GM18858 (cell line): Measurements from ENCODE around the gene OR52B4.
"Not testable (repeated sequence)": the region's sequence is repeated elsewhere in the genome, so short reads cannot be mapped to it uniquely, and the experiment has no call there.

Experiments used
- ATAC-seq: cut with Tn5 transposase; IDR thresholded peaks from one replicate; pipeline ENCODE4 v1.9.1; 2021; ENCODE audit not compliant: unreplicated experiment

Gene OR52B4

DNA sequence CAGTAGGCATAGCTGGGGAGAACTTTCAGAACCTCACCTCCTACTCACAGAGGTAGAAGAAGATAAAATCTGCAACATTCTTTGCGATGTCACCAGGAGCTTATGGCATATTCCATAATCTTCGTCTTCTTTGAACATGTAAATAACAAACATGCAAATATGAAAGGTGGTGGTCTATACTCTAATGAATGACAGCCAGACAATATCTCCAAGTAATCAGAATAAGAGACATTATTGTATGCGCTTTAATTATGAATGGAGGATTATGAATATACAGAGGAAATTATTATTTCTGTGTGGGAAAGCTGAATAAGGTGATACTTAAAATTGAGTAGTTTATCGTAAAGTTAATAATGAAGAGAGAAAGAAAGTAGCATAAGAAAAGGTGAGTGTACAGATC, at the start of gene OR52B4:
TSS of gene OR52B4 (minus strand) at position 101 of the 400 bp plus-strand sequence. CDS start at position 10, 91 bp downstream.
- ATAC-seq = no peak

DNA sequence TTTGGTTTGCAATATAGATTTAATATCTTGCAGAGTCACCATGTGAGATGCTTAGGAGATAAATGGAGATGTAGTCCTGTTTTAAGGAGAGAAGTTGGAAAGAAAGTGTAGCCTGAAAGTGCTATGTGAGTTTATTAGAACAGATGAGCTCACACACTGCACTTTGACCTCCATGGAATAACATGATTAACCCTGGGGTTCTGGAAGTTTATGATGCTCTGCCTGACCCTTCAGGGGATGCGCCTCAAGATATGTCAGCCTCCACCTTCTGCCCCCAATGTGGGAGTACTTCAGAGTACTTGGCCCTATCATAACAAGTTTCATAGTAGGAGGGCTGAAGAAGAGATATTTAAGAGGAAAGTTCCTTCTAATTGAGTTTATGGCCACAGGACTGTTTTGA, 48.6 kb upstream of the OR52B4 start:
- no peak for ATAC-seq

DNA sequence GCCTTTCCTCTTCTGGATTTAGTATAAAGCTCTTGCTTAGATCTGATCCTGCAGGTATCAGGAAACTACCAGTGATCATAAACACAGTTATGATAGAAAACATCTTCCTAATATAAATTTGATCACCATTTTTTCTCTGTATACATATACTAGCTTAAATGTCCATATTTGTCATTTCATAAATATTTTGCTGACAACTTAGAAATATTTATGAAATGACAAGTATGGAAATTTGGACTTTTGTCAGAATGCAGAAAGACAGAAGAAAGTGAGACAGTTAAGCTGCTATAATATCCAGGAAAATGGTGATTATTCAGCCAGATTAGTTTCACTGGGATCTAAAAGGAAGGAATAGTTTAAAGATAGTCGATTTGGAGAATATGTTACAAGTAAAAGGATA, 48.1 kb upstream of the OR52B4 start:
- no peak for ATAC-seq

- not testable (repeated sequence) for ATAC-seq
These were observed 38.0 kb upstream of the OR52B4 start for GRCh38 chr11:4406206-4406605.

DNA sequence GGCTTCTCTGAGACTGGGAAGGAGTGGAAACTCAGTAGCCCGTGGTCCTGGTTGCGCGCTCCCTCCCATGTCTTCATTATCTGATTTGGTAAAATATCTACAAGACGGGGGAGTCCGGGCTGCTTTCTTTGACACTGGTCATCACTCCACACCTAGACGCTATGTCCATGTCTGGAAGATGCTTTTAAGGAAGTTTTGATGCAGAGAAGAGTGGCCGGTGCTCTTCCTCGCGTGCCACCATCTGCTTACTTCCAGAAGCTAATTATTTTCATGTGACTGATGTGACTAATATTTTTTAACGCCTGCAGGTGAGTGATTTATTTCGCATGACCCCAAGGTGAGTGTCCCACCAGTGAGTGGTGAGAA, 25.7 kb upstream of the OR52B4 start:
- no peak for ATAC-seq

DNA sequence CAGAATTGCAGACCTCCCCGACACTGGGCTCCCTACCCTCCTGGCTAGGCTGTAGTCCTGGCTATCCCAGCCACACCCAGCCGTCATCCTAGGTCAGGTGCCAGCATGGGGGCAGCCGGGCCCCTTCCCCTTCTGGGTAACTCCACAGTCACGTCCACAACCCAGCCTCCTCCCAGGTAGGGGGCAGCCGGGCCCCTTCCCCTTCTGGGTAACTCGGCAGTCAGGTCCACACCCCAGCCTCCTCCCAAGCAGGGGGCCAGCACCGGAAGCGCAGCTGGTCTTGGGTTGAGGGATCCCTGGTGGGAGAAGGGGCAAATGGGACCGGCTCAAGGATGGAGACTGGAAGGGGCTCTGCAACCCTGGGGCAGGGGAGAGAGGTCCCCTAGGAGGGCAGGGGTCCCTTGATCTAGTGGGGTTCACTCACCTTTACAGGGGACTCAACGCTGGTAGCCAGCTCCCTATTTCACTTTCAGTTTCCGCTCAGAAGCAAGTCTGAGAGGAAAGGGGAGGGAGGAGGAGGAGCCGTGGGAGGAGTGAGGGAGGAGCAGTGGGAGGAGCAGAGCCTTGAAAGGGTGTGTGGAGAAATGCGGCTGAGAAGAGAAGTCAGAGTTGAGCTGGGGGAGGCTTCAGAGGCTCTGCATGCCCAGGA, 25.1 kb upstream of the OR52B4 start, which contains the start of gene TRIM21:
TSS of gene TRIM21 (minus strand) at position 494 of the 649 bp plus-strand sequence. CDS start 3,293 bp downstream, outside the sequence.
- peak; percentile 97 for ATAC-seq

DNA sequence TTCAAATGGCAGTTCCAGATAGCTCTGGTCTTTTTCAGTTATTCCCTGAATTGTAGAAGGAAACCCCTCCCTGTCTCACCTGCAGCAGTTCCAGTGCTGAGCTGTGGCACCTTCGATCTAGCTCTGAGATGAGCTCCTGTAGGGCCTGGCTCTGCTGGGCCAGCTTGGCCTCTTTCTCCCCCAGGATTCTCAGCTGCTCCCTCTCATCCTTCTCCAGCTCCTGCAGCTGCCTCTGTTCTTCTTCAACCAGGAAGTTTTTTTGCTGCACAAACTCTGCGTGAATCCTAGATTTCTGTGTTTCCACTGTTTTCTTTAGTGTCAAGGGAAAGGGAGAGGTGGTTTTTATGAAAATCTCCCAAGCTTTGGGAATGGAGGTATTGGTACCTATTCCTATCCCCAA, 20.0 kb upstream of the OR52B4 start:
- no peak for ATAC-seq

DNA sequence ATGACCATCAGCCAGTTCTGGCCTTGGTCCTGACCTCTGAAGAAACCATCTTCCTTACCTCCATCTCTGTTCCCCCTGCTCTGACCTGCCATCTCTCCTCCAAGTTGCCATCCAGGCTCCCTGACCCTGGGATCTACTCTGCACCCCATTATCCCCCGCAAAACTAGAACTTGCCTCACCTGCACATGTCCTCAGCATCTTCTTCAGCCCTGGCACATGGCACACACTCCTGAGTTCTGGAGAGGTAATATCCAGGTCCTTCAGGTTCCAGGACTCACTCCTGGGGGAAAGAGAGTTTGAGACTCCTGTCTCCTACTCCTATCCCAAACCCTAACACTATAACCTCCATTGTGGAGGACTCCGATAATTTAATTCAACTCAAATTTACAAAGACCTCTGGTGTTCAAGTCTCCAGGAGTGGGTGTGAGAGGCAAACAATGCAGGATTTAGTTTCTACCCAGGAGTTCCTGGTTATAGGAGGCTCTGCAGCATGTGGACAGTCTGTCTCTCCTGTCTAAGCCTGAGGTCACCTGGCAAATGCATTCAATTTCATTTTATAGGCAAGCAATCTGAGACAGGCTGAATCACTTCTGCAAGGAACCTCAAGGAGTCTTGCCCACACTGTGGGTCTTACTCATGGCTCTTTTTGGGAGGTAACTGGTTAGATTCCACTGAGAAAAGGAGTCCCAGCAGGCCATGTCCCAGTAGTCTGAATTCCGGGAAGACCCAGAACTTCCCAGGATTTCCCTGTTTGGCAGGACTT, 18.0 kb upstream of the OR52B4 start:
- ATAC-seq = no peak

GRCh38 chr11:4381901-4382300, 13.7 kb upstream of the OR52B4 start:
- no peak for ATAC-seq

- no peak for ATAC-seq
These were observed 7.4 kb upstream of the OR52B4 start for GRCh38 chr11:4375431-4376140.

GRCh38 chr11:4370166-4370565, 2.0 kb upstream of the OR52B4 start:
- ATAC-seq = no peak

DNA sequence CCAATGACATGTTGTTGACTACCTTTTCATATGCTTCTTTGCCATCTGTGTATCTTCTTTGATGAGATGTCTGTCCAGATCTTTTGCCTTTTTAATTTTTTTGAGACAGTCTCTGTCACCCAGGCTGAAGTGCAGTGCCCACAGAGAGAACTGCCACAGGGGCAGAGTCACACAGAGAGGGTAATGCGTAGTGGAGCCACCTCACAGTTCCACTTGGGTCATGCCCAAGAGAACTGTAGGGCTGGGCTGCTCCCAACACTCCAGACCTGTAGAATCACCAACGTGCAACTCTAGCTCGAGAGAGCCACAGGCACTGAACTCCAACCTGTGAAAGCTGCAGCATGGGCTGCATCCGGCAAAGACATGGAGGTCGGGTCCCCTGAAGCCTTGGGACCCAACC, 20.0 kb downstream of the OR52B4 start:
- not testable (repeated sequence) for ATAC-seq

- not testable (repeated sequence) for ATAC-seq
These were observed 22.8 kb downstream of the OR52B4 start for GRCh38 chr11:4345366-4345765.

DNA sequence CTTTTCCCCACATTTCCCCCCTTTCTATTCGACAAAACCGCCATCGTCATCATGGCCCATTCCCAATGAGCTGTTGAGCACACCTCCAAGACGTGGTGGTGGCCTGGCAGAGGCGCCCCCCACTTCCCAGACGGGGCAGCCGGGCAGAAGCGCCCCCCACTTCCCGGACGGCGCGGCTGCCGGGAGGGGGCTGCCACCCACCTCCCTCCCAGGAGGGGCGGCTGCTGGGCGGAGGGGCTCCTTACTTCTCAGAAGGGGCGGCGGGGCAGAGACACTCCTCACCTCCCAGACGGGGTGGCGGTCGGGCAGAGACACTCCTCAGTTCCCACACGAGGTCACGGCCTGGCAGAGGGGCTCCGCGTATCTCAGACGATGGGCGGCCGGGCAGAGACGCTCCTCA, 33.8 kb downstream of the OR52B4 start:
- not testable (repeated sequence) for ATAC-seq
